Measurements from ENCODE around the gene STK32C. TPM values are rescaled to one million over a fixed set of nuclear protein-coding genes. Genes with fewer than 3 reads are reported as not detected.
A peak's percentile ranks its signal among the peaks of the same experiment; 100 is the strongest.
"Not testable (repeated sequence)": the region's sequence is repeated elsewhere in the genome, so short reads cannot be mapped to it uniquely, and the experiment has no call there.

Gene STK32C
- total RNA-seq, 2 donors from 2014 or later: 6.1 to 6.6 TPM

DNA sequence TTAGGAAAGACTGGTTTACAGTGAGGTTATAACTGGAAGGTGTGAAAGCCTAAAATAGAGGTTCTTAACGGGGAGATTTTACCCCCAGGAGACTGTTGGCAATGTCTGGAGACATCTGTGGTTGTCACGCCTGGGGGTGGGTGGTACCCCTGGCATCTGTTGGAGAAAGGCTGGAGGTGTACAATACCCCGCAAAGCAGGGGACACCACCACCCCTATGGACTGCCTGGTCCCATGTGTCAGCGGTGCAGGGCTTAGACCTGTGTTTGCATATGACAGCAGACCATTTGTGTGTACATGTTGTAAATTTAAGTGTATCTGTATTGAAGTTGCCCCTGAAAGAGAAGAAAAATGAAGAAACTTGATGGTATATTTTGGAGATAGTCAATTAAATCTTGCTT, 34.0 kb upstream of the STK32C start:
- intact Hi-C loops (cut with DNase I): no loop called here
- ATAC-seq: no peak

DNA sequence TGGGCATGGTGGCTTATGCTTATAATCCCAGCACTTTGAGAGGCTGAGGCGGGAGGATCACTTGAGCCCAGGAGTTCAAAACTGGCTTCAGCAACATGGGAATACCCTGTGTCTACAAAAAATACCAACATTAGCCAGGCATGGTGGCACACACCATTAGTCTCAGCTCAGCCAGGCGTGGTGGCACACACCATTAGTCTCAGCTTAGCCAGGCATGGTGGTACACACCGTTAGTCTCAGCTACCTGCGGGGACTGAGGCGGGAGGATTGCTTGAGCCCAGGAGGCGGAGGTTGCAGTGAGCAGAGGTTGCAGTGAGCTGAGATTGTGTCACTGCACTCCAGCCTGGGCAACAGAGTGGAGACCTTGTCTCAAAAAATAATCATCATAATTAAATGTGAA, 33.3 kb upstream of the STK32C start:
- ATAC-seq (no peak), DNase-seq (no peak)
- intact Hi-C loops (cut with DNase I): no loop called here

More for the DNA sequence above, 34.0 kb upstream of the STK32C start:
- DNase-seq: no peak

DNA sequence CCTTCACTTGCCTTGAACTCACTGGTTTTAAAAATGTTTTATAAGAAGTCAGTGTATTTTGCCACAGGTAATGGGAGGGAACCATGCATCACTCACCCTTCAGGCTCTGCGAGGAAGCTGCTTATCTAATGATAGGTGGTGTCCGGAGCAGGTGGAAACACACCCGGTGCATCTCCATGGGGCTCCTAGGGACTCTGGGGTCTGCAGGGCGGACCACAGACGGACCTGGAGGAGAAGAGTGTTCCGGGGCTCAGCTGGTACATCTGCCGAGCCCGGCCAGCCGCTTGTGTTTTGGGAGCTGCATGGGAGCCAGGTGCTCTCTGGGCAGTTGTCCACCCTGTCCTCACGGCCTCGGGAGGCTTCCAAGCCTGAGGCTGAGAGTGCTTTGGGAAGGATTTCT, 31.5 kb upstream of the STK32C start:
- DNase-seq (no peak), ATAC-seq (no peak)
- intact Hi-C loops (cut with DNase I): no loop called here

DNA sequence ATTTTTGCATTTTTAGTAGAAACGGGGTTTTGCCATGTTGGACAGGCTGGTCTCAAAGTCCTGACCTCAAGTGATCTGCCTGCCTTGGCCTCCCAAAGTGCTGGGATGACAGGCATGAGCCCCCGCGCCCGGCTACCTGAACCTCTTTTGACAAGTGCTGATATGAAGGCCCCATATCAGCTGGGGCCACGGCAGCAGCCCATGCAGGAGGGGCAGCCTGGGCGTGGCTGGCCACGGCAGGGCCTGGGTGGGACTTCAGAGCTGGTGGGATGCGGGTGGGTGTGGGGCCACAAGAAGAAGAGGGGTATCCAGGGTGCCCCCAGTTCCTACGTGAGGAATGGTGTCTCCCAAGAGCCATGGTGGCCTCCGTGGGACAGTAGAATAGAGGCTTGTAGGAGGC, 31.1 kb upstream of the STK32C start:
- DNase-seq (no peak), ATAC-seq (no peak)
- intact Hi-C loops (cut with DNase I): no loop called here

DNA sequence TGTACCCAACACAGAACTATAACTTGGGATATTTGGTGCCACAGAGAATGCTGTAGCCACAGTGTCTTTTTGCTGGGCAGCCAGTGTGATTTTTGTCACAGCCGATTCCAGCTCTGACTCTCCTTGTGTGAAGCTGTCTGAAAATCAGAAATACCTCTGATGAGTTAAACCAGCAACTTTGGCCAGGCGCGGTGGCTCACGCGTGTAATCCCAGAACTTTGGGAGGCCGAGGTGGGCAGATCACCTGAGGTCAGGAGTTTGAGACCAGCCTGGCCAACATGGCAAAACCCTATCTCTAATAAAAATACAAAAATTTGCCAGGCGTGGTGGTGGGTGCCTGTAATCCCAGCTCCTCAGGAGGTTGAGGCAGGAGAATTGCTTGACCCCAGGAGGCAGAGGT, 30.1 kb upstream of the STK32C start:
- DNase-seq; intact Hi-C loops (cut with DNase I); ATAC-seq: not testable (repeated sequence)

DNA sequence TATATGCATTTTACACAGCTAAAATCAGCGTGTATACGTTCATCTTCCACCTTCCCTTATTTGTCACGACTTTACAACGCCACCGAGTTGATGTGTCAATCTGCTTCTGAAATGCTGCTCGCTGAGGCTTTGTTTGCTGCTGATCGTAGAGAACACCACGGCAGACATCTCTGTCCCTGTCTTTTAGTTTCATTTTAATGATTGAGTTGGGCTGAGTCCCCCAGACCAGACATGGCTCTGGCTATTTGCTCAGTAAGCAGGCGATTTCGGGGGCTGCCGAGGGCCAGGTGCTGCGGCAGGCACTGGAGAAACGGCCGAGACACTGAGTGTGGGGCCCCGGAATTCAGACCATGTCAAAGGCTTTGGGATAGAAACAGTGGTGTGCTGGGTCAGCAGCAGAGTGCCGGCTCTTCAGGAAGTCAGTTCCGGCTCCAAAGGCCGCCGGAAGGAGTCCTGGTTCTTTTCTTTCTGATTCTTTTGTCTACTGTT, 29.2 kb upstream of the STK32C start:
- intact Hi-C loops (cut with DNase I): no loop called here
- ATAC-seq (no peak), DNase-seq (no peak)

DNA sequence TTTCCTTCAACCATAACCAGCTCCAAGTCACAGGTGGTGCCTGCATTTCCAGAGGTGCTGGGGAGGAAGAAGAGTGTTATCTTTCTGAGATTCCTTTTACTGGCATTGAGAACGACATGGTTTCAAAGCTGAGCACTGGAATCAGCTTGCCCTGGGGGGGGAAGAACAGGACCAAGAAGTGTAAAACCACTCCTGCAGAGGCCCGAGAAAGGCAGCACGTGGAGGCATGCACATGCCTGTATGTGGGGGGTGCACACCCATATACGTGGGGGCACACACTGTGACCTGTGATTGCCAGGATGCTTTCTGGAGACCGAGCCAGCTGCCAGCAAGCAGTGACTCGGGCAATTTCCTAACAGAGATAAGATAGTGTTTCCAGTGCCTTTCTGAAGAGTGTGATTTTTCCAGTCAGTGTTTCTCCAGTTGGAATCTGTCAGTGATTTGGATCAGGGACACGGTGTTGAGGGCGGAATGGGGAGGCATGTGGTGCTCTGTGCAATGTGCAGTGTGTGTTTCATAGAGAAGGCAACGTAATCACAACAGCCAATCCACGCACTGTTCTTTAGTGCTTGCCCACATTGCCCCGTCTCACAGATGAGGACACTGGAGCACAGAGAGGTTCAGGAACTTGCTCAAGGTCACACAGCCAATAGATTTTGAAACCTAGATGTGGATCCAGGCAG, 28.5 kb upstream of the STK32C start:
- intact Hi-C loops (cut with DNase I): no loop called here
- peak; percentile 43 for DNase-seq
- ATAC-seq: no peak

DNA sequence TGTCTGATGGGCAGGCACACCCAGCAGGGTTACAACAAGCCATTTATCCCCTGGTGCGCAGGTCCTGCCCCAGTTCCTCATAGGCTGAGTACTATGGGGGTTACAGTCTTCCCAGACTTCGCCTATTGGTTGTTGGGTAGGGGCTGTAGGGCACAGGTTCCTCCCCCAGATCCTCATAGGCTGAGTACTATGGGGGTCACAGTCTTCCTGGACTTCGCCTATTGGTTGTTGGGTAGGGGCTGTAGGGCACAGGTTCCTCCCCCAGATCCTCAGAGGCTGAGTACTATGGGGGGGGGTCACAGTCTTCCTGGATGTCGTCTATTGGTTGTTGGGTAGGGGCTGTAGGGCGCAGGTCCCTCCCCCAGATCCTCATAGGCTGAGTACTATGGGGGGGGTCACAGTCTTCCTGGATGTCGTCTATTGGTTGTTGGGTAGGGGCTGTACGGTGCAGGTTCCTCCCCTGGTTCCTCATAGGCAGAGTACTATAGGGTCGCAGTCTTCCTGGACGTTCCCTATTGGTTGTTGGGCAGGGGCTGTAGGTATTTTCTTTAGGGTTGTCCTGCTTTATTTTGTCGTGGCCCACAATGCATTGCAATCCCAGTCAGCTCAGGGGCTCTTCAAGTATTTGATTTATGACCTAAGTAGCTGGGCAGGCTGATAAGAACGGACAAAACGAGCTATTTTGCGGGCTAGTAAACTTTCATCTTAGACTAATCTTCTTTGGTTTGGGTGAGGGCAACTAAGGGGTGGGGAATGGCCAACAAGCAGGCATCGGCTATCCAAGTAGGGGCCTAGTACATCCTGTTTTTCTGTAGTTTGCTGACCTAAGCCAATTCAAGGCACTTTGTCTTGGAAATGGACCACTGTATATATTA, 27.7 kb upstream of the STK32C start:
- intact Hi-C loops (cut with DNase I): no loop called here
- DNase-seq (peak; percentile 40), ATAC-seq (peak in 1 of 2 donors; percentile 8)

DNA sequence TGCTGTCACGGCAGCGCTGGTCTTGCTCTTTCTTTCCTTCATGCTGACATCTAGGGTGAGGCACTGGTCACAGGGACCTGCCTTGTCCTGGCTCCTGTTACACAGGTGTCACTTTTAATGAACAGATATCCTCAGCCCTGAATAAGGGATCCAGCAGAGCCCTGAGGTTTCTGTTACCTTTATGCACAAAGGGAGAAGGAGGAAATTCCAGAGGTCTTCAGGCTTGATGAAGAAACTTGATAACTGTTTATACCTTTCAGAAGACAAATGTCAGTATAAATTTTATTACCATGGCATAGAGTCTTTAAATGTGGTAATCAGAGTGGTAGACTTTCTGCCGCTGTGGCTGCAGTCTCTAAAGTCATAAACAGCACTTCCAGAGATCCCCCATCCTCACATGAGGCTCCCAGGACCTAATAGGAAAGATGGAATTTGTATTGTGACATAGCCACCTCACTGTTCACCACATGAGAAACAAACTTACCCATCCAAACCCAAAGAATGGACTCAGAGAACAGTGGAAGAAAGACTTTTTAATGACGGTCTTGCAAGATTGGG, 27.0 kb upstream of the STK32C start:
- intact Hi-C loops (cut with DNase I): no loop called here
- ATAC-seq (no peak), DNase-seq (no peak)

DNA sequence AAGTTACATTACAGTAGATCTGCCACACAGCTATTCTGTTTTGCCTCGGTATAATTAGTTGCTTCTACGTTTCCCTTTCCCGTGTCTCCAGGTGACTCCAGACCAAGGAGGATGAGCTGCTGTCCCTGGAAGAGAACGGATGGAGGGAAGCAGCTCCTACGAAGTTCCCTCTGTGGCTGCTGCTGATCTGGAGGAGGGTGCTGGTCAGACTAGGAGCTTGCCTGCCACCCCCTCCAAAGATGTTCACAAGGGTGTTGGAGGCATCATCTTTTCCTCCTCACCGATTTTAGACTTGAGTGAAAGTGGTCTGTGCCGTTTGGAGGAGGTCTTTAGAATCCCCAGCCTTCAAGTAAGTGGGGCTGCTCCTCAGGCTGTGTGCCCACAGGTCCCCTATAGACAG, 25.6 kb upstream of the STK32C start:
- DNase-seq (no peak), ATAC-seq (no peak)
- intact Hi-C loops (cut with DNase I): no loop called here

DNA sequence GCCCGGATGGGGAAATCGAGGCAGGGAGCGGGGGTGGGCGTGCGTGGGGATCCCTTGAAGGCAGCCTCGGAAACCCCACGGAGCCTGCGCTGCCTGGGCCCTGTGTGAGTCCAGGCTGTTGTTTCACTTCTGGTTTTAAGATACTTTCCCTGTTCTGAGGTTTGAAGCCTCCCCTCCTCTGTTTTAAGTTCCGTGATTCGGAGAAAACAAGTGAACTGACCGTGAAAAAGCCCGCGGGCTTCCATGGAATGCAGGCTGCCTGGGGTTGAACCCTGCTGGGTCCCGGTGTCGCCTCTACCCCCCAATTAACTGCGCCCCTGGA, 24.6 kb upstream of the STK32C start:
- ATAC-seq (peak; percentile 5 to 13), DNase-seq (no peak)
- intact Hi-C loops (cut with DNase I): no loop called here

DNA sequence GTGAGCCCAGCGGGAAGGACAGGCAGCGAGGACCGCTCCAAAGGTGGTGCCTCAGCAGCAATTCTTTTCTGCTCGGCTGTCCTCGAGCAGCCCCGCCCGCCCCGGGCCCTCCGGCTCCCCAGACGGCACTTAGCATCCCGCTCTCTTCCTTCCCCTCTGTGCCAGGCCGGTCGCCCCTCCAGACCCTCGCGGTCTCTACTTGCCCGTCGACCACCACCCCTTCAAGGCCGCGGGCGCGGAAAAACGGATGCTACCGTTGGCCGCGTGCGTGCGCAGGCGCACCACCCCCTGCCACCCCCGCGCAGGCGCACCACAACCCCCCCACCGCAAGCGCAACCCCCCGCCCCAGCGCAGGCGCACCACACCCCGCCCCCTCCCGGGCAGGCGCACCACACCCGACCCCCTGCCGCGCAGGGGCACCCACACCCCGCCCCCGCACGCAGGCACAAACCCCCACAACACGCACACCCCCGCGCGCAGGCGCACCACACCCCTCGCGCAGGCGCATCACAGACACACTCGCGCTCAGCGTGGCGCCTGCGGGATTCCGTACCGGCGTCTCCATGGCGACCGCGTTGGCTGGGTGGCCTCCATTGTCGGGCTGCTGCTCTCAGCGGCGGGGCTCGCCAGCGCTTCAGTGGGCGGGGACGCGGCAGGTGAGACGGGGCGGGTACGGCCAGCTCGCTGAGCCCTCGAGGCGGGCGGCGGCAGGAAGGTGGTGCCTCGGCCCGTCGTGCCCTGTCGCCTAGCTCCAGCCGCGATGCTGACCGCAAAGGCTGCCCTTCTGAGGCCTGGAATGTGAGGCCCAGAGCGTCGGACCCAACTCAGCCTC, 24.1 kb upstream of the STK32C start, which contains the start of gene LRRC27:
Gene LRRC27, plus strand, starts transcription at position 593 of the 832 bp plus-strand sequence. CDS start 1,332 bp downstream, outside the sequence.
- DNase-seq (peak; percentile 100), ATAC-seq (peak; percentile 95 to 97)
- intact Hi-C loops (cut with DNase I): no loop called here

DNA sequence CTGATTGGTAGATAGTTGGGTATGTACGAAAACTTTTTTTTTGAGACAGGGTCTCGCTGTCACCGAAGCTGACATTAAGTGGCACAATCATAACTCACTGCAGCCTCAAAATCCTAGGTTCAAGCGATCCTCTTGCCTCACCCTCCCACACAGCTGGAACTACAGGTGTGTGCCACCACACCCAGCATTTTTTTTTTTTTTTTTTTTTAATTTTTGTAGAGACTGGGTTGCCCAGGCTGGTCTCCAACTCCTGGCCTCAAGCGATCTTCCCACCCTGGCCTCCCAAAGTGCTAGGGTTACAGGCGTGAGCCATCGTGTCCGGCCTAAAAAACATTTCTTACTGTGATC, 22.7 kb upstream of the STK32C start:
- intact Hi-C loops (cut with DNase I): no loop called here
- ATAC-seq (no peak), DNase-seq (no peak)

DNA sequence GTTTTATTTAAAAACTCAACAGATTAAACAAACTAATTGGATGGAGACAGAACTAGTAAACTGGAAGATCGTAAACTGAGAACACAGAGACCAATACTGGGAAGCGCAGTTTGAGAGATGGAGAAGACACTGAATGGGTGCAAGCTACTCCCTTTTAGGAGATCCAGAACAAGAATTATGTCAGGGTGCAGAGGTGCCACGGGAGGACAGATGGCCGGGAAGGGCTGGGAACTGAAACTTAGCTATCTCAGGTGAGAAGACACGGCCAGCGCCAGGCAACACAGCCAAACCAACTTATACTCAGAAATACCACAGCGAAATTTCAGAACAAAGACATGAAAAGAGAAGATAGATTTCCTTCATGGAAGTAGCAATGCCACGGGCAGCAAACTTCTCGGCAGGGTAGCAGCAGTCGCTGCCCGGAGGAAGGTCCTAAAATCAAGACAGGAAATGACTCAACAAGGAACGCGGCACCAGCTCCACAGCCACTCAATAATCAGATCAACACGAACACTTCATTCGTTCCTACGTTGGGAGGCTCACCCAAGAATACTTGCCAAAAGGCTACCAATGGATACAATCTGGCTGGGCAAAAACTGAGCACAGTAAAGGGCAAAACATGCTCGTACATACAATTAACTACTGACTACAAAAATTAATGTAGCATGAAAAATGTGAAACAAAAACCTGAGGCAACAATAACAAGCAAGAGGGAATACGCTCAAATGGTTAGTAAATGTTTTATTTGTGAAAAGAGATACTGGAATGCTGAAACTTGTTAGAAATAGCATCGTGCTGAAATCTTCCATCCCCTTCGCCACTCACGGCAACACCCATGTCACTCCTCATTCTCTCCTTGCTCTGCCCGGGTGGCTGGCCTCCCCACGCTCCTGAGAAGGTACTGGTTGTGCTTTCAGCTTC, 22.1 kb upstream of the STK32C start:
- DNase-seq: peak; percentile 54
- intact Hi-C loops (cut with DNase I): no loop called here
- ATAC-seq: no peak

DNA sequence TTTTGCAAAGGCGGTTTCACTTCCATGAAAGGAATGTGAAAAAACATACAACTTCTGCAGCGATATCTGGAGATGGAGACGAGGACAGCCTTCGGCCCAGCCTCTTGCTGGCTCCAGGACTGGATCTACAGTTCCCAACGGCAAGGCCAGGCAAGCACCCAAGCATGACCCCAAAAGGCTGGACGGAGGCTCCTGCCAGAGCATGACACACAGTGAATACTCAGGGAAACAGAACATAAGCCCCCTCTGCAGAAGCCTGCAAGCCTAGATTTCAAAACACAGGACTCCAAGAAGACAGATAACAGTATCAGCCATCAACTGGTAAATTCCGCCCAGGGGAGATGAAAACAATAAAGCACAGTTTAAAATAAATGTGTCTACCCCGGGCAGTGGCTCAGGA, 21.0 kb upstream of the STK32C start:
- ATAC-seq: peak in 1 of 2 donors; percentile 3
- DNase-seq: peak; percentile 82
- intact Hi-C loops (cut with DNase I): no loop called here

DNA sequence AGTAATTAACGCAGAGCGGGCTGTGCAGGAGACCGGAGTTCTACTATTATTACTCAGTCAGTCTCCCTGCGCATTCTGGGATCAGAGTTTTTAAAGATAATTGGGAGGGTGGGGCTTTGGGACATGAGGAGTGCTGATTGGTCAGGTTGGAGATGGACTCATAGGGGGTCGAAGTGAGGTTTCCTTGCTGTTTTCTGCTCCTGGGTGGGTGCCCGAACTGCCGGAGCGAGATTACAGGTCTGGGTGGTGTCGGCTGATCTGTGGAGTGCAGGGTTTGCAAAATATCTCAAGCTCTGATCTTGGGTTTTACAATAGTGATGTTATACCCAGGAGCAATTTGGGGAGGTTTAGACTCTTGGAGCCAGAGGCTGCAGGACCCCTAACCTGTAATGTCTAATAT, 20.4 kb upstream of the STK32C start:
- intact Hi-C loops (cut with DNase I): no loop called here
- DNase-seq (no peak), ATAC-seq (no peak)

DNA sequence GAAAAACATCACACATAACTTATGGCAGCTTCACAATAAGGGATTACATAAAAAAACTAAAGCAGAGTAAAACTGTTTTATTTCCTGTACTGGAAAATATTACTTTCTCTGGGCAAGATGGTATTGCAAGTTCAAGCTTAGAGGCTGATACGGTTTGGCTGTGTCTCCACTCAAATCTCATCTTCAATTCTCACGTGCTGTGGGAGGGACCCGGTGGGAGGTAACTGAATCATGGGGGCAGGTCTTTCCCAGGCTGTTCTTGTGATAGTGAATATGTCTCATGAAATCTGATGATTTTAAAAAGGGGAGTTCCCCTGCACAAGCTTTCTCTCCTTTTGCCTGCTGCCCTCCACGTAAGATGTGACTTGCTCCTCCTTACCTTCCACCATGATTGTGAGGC, 19.2 kb upstream of the STK32C start:
- intact Hi-C loops (cut with DNase I): no loop called here
- ATAC-seq: no peak
- no peak for DNase-seq

DNA sequence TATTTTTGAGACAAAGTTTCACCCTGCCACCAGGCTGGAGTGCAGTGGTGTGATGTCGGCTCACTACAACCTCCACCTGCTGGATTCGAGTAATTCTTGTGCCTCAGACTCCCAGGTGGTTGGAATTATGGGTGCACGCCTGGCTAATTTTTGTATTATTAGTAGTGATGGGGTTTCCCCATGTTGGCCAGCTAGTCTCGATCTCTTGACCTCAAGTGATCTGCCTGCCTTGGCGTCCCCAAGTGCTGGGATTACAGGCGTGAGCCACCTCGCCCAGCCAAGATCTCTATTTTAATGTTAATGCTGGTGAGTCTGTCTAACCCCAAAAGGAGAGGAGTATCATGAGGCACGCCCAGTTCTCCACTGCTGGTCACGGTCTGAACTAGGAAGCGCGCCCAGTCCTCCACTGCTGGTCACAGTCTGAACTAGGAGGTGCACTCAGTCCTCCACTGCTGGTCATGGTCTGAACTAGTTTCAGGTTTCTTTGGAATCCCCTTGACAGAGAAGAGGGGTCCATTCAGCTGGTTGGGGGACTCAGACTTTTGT, 18.7 kb upstream of the STK32C start:
- intact Hi-C loops (cut with DNase I): no loop called here
- ATAC-seq (no peak), DNase-seq (no peak)
